ENCODE data around the gene UBR4. TPM values are rescaled to one million over a fixed set of nuclear protein-coding genes. Genes with fewer than 3 reads are reported as not detected.

UBR4 gene
- total and polyA plus RNA-seq, 7 donors, result 89.9 to 185 (median 118) TPM

GRCh38 chr1:19255288-19255687, 45.2 kb upstream of the UBR4 start:
- H3K27me3 ChIP-seq (ENCODE audit: insufficient read depth in 3 of 3, low read length in 2 of 3), result no peaks in the 10 kb centered on the region
- ATAC-seq, result no peak
- H3K9me3 ChIP-seq, result no peaks in the 10 kb centered on the region
- intact Hi-C loops (cut with DNase I), result loop anchor here in 1 of 2 donors (10.0 kb wide), 1 partner anchor 400 kb away; no protein-coding TSS in a partner anchor
- TF ChIP-seq CTCF (IDR thresholded peaks at IDR 0.05), result no peak
- peaks cover 6 to 61% of the 10 kb centered on the region in 2 donors for H3K36me3 ChIP-seq (ENCODE audit: insufficient read depth in 1 of 2, low read depth in 1 of 2)
- no peak overlapping the region for H3K4me3 ChIP-seq
- H3K27ac ChIP-seq, result no peak overlapping the region
- no peak for DNase-seq
- 69 to 83% (median 77%) methylated on average over 4 of the region's 4 CpGs for WGBS, 3 donors
- peaks cover 19% of the 10 kb centered on the region for H3K4me1 ChIP-seq

DNA sequence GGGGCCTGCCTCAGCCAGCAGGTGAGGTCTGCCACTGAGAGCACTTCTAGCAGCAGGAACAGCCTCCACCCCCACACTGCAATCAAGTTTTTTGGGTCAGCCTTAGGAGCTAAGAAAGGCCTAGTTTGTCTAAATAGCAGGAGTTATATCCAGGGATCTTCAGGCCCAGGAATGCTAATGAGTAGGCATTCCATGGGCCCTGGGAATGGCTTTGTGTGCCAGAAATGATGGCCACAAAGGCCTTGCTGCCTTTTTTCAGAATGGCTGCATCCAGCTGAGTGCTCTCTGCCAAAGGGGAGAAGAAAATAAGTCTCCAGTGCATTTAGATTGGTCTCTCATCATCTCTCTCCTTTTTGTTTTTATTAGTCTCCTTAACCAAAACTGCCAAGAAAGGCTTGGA, 44.4 kb upstream of the UBR4 start:
- no peak for DNase-seq
- Histone ChIP-seq H3K27me3 (ENCODE audit: insufficient read depth in 3 of 3, low read length in 2 of 3) (no peaks in the 10 kb centered on the region), H3K4me1 (peaks cover 21% of the 10 kb centered on the region), H3K27ac (no peak overlapping the region), H3K36me3 (ENCODE audit: insufficient read depth in 1 of 2, low read depth in 1 of 2) (peaks cover 6 to 52% of the 10 kb centered on the region in 2 donors), H3K4me3 (no peak overlapping the region), H3K9me3 (no peaks in the 10 kb centered on the region)
- no peak for TF ChIP-seq CTCF (IDR thresholded peaks at IDR 0.05)
- intact Hi-C loops (cut with DNase I), result loop anchor here (5.0 to 10.0 kb wide), 2 partner anchors 58 to 400 kb away; partner anchors contain the start of genes AKR7A2 (in 1 of the 2) and SLC66A1 (in 1 of the 2)
- ATAC-seq, result no peak

DNA sequence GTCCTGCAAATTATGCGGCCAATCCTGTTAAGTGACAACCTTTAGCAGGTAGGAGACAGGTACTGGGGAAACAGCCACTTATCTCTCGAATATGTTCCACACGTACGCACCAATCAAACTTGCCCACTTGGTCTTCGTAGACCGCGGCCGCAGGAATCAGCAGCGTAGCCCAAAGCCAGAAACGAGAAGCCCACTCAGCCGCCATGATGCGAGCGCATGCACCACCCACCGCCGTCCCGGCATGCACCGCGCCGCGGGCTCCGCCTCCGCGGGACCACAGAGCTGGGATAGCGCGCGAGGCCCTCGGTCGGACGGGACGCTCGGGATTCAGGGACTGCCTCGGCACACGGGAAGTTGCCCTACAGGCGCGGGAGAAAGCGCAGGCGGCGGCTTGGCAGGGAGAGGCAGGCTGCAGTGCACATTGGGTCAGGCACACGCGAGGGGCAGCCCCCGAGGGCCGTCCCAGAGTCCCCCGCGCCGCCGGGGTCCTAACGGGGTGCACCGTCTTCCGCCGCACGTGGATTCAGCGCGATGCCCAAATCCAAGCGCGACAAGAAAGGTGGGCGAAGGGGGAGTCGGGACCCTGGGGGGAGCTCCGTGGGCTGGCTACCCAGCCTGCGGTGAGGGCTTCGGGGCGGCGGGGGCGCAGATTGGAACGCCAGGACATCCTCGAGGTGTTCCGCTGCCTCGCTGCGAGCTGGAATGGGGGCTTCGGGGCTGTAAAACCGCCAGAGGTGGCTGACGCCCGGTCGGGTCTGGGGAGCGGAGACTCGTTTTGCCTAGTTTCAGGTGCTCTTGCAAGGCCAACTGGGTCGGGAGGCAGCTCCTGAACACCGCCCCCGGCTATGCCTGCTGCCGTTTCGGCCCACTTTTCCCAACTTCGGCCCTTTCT, 41.5 kb upstream of the UBR4 start, which contains the start of the genes EMC1 and MRTO4:
Gene EMC1 (minus strand): TSS at position 220 of the 892 bp plus-strand sequence. CDS start 15 bp downstream, at position 205.
Gene MRTO4 (plus strand): TSS at position 501 of the 892 bp plus-strand sequence. CDS start 31 bp downstream, at position 532.
- peaks cover 21% of the 10 kb centered on the region for H3K4me1 ChIP-seq
- DNase-seq, result peak; percentile 91 to 93
- no peaks in the 10 kb centered on the region for H3K9me3 ChIP-seq
- ATAC-seq, result peak; percentile 95 to 97 (median 96)
- intact Hi-C loops (cut with DNase I), result loop anchor here (5.0 to 10.0 kb wide), 2 partner anchors 61 to 403 kb away; partner anchors contain the start of genes AKR7A2 (in 1 of the 2) and SLC66A1 (in 1 of the 2)
- H3K4me3 ChIP-seq, result peak within 1 kb of the TSS; percentile 93
- no peak for TF ChIP-seq CTCF (IDR thresholded peaks at IDR 0.05)
- no peaks in the 10 kb centered on the region for H3K27me3 ChIP-seq (ENCODE audit: insufficient read depth in 3 of 3, low read length in 2 of 3)
- H3K36me3 ChIP-seq (ENCODE audit: insufficient read depth in 1 of 2, low read depth in 1 of 2), result peaks cover 0 to 24% of the 10 kb centered on the region in 2 donors
- peak within 1 kb of the TSS; percentile 95 for H3K27ac ChIP-seq
- WGBS, 3 donors, result 0% methylated on average over 75 to 81 of the region's 81 CpGs

- Histone ChIP-seq H3K4me3 (peak overlapping the region; percentile 93), H3K36me3 (ENCODE audit: insufficient read depth in 1 of 2, low read depth in 1 of 2) (peaks cover 0 to 16% of the 10 kb centered on the region in 2 donors), H3K27me3 (ENCODE audit: insufficient read depth in 3 of 3, low read length in 2 of 3) (no peaks in the 10 kb centered on the region), H3K27ac (peak overlapping the region; percentile 95), H3K4me1 (peaks cover 21% of the 10 kb centered on the region), H3K9me3 (no peaks in the 10 kb centered on the region)
- intact Hi-C loops (cut with DNase I), result loop anchor here (5.0 to 10.0 kb wide), 2 partner anchors 62 to 404 kb away; partner anchors contain the start of genes AKR7A2 (in 1 of the 2) and SLC66A1 (in 1 of the 2)
- WGBS, 3 donors, result 9 to 10% (median 10%) methylated on average over 14 of the region's 14 CpGs
- no peak for ATAC-seq
- no peak for DNase-seq
- no peak for TF ChIP-seq CTCF (IDR thresholded peaks at IDR 0.05)
Measured at GRCh38 chr1:19250629-19251304, 40.7 kb upstream of the UBR4 start.

All from psoas muscle (tissue), 8 donors.